CD4-positive, alpha-beta memory T cell (primary cell): ENCODE results near the gene PAXX. TPM values are rescaled to one million over a fixed set of nuclear protein-coding genes. Genes with fewer than 3 reads are reported as not detected.
"Not testable (repeated sequence)": the region's sequence is repeated elsewhere in the genome, so short reads cannot be mapped to it uniquely, and the experiment has no call there.

Source experiments
- CTCF ChIA-PET: fragments of 350-600 bp; sonication (Branson Sonifier 250); formaldehyde crosslinking; loops from one replicate; lab custom pipeline; 2021; ENCODE audit warnings: inconsistent platforms; ENCODE audit not compliant: partially characterized antibody; lab: Charles Lee
- POLR2A ChIA-PET: fragments of 350-600 bp; sonication (Branson Sonifier 250); formaldehyde crosslinking; loops from one replicate; lab custom pipeline; 2021; ENCODE audit not compliant: partially characterized antibody; lab: Charles Lee
- DNase-seq, 5 donors: peaks; one replicate each; pipeline versions ENCODE4 v3.0.0 to v3.0.0-alpha.2; 2020 to 2022; ENCODE audit warnings: mixed read lengths in 1 of 5
- H3K27ac ChIP-seq: one replicate; pipeline ENCODE4 v1.7.0; 2013; ENCODE audit warnings: low read depth, low read length
- H3K27me3 ChIP-seq: 2 replicates; pipeline ENCODE4 v1.7.0; 2013; ENCODE audit warnings: mild to moderate bottlenecking, low read length, moderate library complexity; ENCODE audit not compliant: insufficient read depth
- H3K36me3 ChIP-seq: 2 replicates; pipeline ENCODE4 v1.7.0; 2013; ENCODE audit warnings: mild to moderate bottlenecking, low read length, moderate library complexity; ENCODE audit not compliant: insufficient read depth
- H3K4me1 ChIP-seq: 2 replicates; pipeline ENCODE4 v1.7.0; 2013; ENCODE audit warnings: mild to moderate bottlenecking, low read length, moderate library complexity; ENCODE audit not compliant: insufficient read depth
- H3K4me3 ChIP-seq, 2 donors: one replicate each; pipeline ENCODE4 v1.7.0; 2013; ENCODE audit warnings: low read length in 2 of 2, mild to moderate bottlenecking in 1 of 2
- H3K9me3 ChIP-seq, 2 donors: one replicate each; pipeline ENCODE4 v1.7.0; 2013; ENCODE audit warnings: low read length in 2 of 2, control low read depth in 1 of 2; ENCODE audit not compliant: control insufficient read depth in 1 of 2
- H3K27ac Mint-ChIP-seq, 7 donors: one replicate each; pipeline ENCODE4 v1.8.0; 2020 to 2021; ENCODE audit warnings: mixed read lengths in 7 of 7, mild to moderate bottlenecking in 6 of 7, inconsistent platforms in 3 of 7, moderate library complexity in 3 of 7
- H3K27me3 Mint-ChIP-seq, 2 donors: one replicate each; pipeline ENCODE4 v1.8.0; 2020 to 2021; ENCODE audit warnings: mixed read lengths in 2 of 2
- H3K36me3 Mint-ChIP-seq, 2 donors: one replicate each; pipeline ENCODE4 v1.8.0; 2020 to 2021; ENCODE audit warnings: mixed read lengths in 2 of 2, inconsistent platforms in 1 of 2, mild to moderate bottlenecking in 1 of 2
- H3K4me1 Mint-ChIP-seq, 4 donors: one replicate each; pipeline ENCODE4 v1.8.0; 2020 to 2021; ENCODE audit warnings: mixed read lengths in 4 of 4, mild to moderate bottlenecking in 1 of 4
- H3K4me3 Mint-ChIP-seq, 8 donors: one replicate each; pipeline ENCODE4 v1.8.0; 2020 to 2021; ENCODE audit warnings: mixed read lengths in 8 of 8, mild to moderate bottlenecking in 7 of 8, moderate library complexity in 6 of 8, inconsistent platforms in 3 of 8
- H3K9me3 Mint-ChIP-seq, 8 donors: one replicate each; pipeline ENCODE4 v1.8.0; 2020 to 2021; ENCODE audit warnings: mixed read lengths in 8 of 8, mild to moderate bottlenecking in 5 of 8, inconsistent platforms in 3 of 8, moderate library complexity in 1 of 8
- intact Hi-C: fragments of 100-400 bp; cut with micrococcal nuclease; formaldehyde crosslinking; loops from one replicate; pipeline ENCODE4 v1.15.1; 2023
- polyA plus RNA-seq, 2 donors: library from polyadenylated mRNA; unstranded; fragments of 300-500 nt; fragmentation: Illumina TruSeq; gene quantifications; one replicate each; pipeline ENCODE4 v1.2.3, GENCODE V29; 2021
- total RNA-seq, 2 experiments: library from RNA; stranded (reverse); gene quantifications; one replicate each; pipeline ENCODE4 v1.2.3, GENCODE V29; 2021

The PAXX gene
- total and polyA plus RNA-seq, 4 experiments from 2014 or later: 76.0 to 103 (median 97.5) TPM

DNA sequence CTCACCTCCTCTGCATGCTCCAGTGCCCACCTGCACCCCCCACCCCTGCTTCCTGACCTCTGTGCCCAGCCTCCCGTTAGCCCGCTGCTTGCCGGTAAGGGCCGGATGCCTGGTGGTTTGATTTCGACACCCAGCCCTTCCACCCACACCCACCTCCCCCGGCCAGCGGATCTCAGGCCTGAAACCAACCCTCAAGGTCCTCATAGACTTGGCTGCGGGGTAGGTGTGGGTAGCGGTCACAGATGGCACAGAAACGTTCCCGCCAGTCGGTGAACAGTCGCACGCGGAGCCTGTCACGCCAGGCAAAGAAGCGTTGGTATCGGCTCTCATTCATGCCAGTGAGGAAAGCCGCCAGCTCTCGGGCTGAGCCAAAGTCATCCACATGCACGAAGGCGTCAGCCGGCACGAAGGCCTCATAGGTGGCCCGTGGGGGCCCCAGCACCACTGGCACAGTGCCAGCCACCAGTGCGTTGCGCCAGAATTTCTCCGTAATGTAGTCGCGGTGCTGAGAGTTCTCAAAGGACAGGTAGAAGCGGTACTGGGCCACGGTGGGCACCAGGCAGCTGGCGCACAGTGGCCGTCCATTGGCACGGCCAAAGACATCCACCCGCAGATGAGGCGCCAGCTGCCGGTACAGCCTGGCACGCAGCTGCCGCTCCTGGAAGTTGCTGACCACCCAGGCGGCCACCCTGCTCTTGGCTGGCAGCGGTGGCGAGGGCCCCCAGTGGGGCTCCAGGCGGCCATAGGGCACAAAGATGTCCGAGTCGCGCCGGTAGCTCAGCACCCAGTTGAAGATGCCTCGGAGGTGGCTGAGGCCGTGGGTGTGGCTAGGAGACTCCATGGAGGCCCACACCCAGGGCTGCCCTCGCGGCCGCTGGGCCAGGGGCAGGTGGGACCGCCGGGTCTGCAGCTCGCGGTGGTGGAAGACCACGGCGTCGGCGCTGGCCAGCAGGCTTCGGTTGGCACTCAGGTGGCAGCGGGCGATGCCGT lies 38.6 kb downstream of the PAXX start:
- no peaks in the 10 kb centered on the region for H3K27me3 ChIP-seq
- Mint-ChIP-seq H3K4me1 (peaks cover 27 to 70% (median 47%) of the 10 kb centered on the region in 4 donors), H3K4me3 (peak overlapping the region; percentile 87 to 96 (median 91)), H3K27ac (peak overlapping the region; percentile 74 to 92 (median 91)), H3K36me3 (peaks cover 0 to 6% of the 10 kb centered on the region in 2 donors), H3K27me3 (no peaks in the 10 kb centered on the region), H3K9me3 (no peaks in the 10 kb centered on the region)
- H3K4me1 ChIP-seq: peaks cover 85% of the 10 kb centered on the region
- H3K27ac ChIP-seq: peak overlapping the region; percentile 53
- POLR2A ChIA-PET: interaction anchor here (1.1 to 8.2 kb wide), 11 partner anchors 30 to 240 kb away, joined by 3 to 52 read pairs (median 4); partner anchors contain the start of genes CLIC3, EDF1, MAN1B1 and PAXX
- intact Hi-C loops: no loop called here
- H3K9me3 ChIP-seq: no peaks in the 10 kb centered on the region
- H3K36me3 ChIP-seq: no peaks in the 10 kb centered on the region
- peak in 3 of 5 donors; percentile 32 to 45 (median 38) for DNase-seq
- peak overlapping the region; percentile 65 to 75 for H3K4me3 ChIP-seq
- CTCF ChIA-PET: interaction anchor here (0.5 to 4.4 kb wide), 23 partner anchors 9 to 253 kb away, joined by 3 to 51 read pairs (median 6); partner anchors contain the start of genes AJM1, MAN1B1, NPDC1 and PAXX

DNA sequence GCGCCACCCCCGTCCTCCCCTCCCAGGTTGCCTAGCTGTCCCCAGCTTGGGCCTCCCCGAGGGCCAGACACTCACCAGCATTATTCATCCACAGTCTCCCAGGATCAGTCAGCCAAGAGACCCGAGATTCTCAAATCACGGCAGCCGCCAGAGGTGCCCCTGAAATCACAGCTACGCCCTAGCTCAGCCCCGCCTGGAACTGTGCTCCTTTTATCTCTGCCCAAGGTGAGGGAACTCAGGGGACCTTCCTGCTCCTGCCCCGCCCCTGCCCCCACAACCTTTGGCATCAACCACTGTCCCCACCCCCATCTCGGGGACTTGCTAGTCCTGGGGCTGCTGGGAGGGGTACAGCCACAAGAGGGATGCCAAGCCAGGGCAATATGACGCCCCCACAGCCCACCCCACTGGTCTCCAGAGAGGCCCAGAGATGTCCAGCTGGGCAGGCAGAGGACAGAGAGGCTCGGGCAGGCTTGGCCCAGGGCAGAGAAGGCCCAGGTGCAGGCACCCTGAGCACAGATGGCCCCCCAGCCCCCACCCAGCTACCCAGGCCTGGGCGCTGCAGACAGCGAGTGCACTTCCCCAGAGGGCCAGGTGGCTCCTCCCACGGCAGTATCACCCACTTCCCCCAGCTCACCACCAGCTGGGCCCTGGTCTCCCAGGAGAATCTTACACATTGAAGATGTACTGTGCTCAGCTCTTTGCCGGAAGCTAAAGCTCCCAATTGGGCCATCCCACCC lies 39.9 kb downstream of the PAXX start, which contains the start of gene FUT7:
Gene FUT7, minus strand, starts transcription at position 185 of the 737 bp plus-strand sequence. Its CDS starts 97 bp downstream, at position 88.
- Histone ChIP-seq H3K36me3 (no peaks in the 10 kb centered on the region), H3K27me3 (no peaks in the 10 kb centered on the region), H3K9me3 (no peaks in the 10 kb centered on the region), H3K4me3 (peak within 1 kb of the TSS in 1 of 2 donors; percentile 75), H3K27ac (peak within 1 kb of the TSS; percentile 53), H3K4me1 (peaks cover 73% of the 10 kb centered on the region)
- H3K36me3 Mint-ChIP-seq: peaks cover 0 to 6% of the 10 kb centered on the region in 2 donors
- H3K4me1 Mint-ChIP-seq: peaks cover 27 to 62% (median 44%) of the 10 kb centered on the region in 4 donors
- CTCF ChIA-PET: interaction anchor here (0.7 to 4.4 kb wide), 9 partner anchors 15 to 244 kb away, joined by 3 to 51 read pairs (median 4); partner anchors contain the start of gene NPDC1
- POLR2A ChIA-PET: interaction anchor here (0.6 to 8.2 kb wide), 10 partner anchors 10 to 224 kb away, joined by 3 to 52 read pairs (median 3); partner anchors contain the start of genes CLIC3, EDF1, MAN1B1 and PAXX
- DNase-seq: peak in 4 of 5 donors; percentile 31 to 71 (median 40)
- intact Hi-C loops: no loop called here
- no peaks in the 10 kb centered on the region for H3K9me3 Mint-ChIP-seq
- peak within 1 kb of the TSS; percentile 87 to 96 (median 92) for H3K4me3 Mint-ChIP-seq
- peak within 1 kb of the TSS; percentile 88 to 94 (median 92) for H3K27ac Mint-ChIP-seq
- no peaks in the 10 kb centered on the region for H3K27me3 Mint-ChIP-seq

DNA sequence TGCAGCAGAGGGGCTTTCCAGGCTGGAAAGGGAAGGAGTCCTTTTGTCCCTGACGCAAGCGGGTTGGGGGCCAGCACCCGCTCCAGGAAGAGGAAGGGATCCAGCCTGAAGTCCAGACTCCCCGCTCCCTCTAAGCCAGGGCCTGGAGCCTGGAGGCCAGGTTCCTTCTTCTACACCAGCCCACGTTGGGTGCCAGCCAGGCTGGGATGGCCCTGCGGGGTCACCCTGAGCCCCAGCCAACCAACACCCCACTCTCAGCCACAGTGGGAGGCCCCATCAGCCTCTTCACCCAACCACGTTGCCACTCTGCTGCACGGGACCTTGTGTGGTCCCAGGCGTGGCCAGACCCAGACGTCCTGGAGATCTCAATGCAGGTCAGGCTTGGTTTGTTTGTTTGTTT lies 40.6 kb downstream of the PAXX start:
- peaks cover 67% of the 10 kb centered on the region for H3K4me1 ChIP-seq
- no peak overlapping the region for H3K4me3 ChIP-seq
- Mint-ChIP-seq H3K27ac (peak overlapping the region; percentile 23 to 93 (median 73)), H3K27me3 (no peaks in the 10 kb centered on the region), H3K36me3 (peaks cover 0 to 6% of the 10 kb centered on the region in 2 donors), H3K4me1 (peaks cover 25 to 58% (median 42%) of the 10 kb centered on the region in 4 donors), H3K9me3 (no peaks in the 10 kb centered on the region), H3K4me3 (peak overlapping the region in 7 of 8 donors; percentile 42 to 96 (median 79))
- intact Hi-C loops: no loop called here
- no peaks in the 10 kb centered on the region for H3K36me3 ChIP-seq
- ChIA-PET POLR2A (interaction anchor here (1.0 to 1.4 kb wide), 3 partner anchors 32 to 225 kb away, joined by 3 to 6 read pairs (median 3); partner anchors contain the start of genes MAN1B1 and RABL6), CTCF (interaction anchor here (0.9 to 4.4 kb wide), 4 partner anchors 14 to 263 kb away, joined by 3 to 51 read pairs (median 18); partner anchors contain the start of gene NPDC1)
- no peak for DNase-seq
- no peaks in the 10 kb centered on the region for H3K27me3 ChIP-seq
- H3K27ac ChIP-seq: peak overlapping the region; percentile 53
- no peaks in the 10 kb centered on the region for H3K9me3 ChIP-seq

DNA sequence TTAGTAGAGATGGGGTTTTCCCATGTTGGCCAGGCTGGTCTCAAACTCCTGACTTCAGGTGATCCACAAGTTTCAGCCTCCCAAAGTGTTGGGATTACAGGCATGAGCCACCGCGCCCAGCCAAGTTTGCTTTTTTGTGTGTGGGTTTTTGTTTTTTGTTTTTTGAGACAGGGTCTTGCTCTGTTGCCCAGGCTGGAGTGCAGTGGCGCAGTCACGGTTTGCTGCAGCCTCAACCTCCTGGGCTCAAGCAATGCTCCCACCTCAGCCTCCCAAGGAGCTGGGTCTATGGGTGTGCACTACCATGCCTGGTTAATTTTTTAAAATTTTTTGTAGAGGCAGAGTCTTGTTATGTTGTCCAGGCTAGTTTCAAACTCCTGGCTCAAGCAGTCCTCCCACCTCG lies 41.3 kb downstream of the PAXX start:
- H3K27me3 ChIP-seq, H3K27me3 Mint-ChIP-seq, H3K36me3 Mint-ChIP-seq, H3K9me3 Mint-ChIP-seq, intact Hi-C loops, DNase-seq, H3K36me3 ChIP-seq, H3K4me3 ChIP-seq, H3K9me3 ChIP-seq: not testable (repeated sequence)
- Mint-ChIP-seq H3K4me3 (peak overlapping the region in 6 of 8 donors; percentile 15 to 95 (median 76)), H3K4me1 (peaks cover 25 to 58% (median 42%) of the 10 kb centered on the region in 4 donors), H3K27ac (peak overlapping the region; percentile 66 to 93 (median 79))
- CTCF ChIA-PET: interaction anchor here (0.9 to 4.3 kb wide), 7 partner anchors 8 to 264 kb away, joined by 3 to 84 read pairs (median 27); partner anchors contain the start of genes AJM1 and NPDC1
- Histone ChIP-seq H3K4me1 (peaks cover 67% of the 10 kb centered on the region), H3K27ac (peak overlapping the region; percentile 15)
- POLR2A ChIA-PET: interaction anchor here (0.8 to 2.5 kb wide), 3 partner anchors 53 to 226 kb away, joined by 3 to 17 read pairs (median 15); partner anchors contain the start of genes MAN1B1 and RABL6

DNA sequence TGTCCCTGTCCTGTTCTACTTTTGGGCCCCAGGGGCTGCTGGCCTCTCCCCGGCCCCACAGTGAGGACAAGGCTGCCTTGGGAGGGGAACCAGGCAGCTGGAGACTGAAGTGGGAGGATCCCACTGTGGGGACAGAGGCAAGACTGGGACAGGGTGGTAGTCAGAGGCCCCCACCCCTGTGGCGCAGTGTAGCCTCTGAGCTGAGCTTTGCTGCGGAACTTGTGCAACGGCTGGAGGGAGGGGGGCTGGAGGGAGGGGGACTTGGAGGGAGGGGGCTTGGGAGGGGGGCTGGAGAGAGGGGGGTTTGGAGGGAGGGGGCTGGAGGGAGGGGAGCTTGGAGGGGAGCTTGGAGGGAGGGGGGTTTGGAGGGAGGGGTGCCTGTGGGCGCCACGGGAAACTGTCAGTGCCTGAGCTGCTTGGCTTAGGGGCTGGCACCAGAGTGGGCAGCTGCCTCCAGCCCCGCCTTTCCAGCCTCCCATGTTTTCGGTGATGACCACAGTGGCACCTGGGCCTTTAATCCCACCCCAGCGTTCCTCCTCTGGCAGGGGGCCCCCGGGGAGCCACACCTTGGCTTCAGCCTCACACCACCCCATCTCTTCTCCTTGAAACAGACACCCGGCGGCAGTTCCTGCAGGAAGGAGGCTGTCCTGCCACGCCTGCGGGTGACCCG lies 42.0 kb downstream of the PAXX start:
- ChIA-PET POLR2A (interaction anchor here (0.8 to 2.6 kb wide), 26 partner anchors 8 to 246 kb away, joined by 3 to 25 read pairs (median 6); partner anchors contain the start of genes ANAPC2, CLIC3, FBXW5 and MAN1B1), CTCF (interaction anchor here (0.6 to 4.3 kb wide), 35 partner anchors 9 to 516 kb away, joined by 3 to 84 read pairs (median 8); partner anchors contain the start of genes AJM1, C8G, CLIC3 and FBXW5)
- no peak for DNase-seq
- intact Hi-C loops: no loop called here
- H3K9me3 ChIP-seq: no peaks in the 10 kb centered on the region
- H3K36me3 Mint-ChIP-seq: peaks cover 0 to 6% of the 10 kb centered on the region in 2 donors
- H3K4me1 ChIP-seq: peaks cover 60% of the 10 kb centered on the region
- peaks cover 25 to 54% (median 39%) of the 10 kb centered on the region in 4 donors for H3K4me1 Mint-ChIP-seq
- peak overlapping the region; percentile 80 to 93 (median 86) for H3K27ac Mint-ChIP-seq
- no peaks in the 10 kb centered on the region for H3K9me3 Mint-ChIP-seq
- peak overlapping the region; percentile 60 for H3K27ac ChIP-seq
- H3K27me3 Mint-ChIP-seq: no peaks in the 10 kb centered on the region
- no peaks in the 10 kb centered on the region for H3K27me3 ChIP-seq
- H3K36me3 ChIP-seq: no peaks in the 10 kb centered on the region
- peak overlapping the region; percentile 74 to 95 (median 80) for H3K4me3 Mint-ChIP-seq
- H3K4me3 ChIP-seq: peak overlapping the region; percentile 34 to 42
